IMR-90 (cell line): ENCODE measurements around the gene CLASP1. TPM values are rescaled to one million over a fixed set of nuclear protein-coding genes. Genes with fewer than 3 reads are reported as not detected.

Experiments
- CEBPB ChIP-seq: IDR thresholded peaks from 2 replicates; pipeline ENCODE4 v1.6.1; 2012; ENCODE audit warnings: low read depth, low read length, improper control_type of control experiment
- MXI1 ChIP-seq: IDR thresholded peaks from 2 replicates; pipeline ENCODE4 v1.6.1; 2012; ENCODE audit warnings: low read depth, mild to moderate bottlenecking, low read length, moderate library complexity, borderline replicate concordance
- RCOR1 ChIP-seq: IDR thresholded peaks from 2 replicates; pipeline ENCODE4 v1.6.1; 2012; ENCODE audit warnings: mild to moderate bottlenecking, low read length, improper control_type of control experiment; ENCODE audit not compliant: insufficient replicate concordance
- polyA plus RNA-seq, 3 experiments: library from polyadenylated mRNA; depleted of rRNA; stranded (reverse); fragments of >200 nt; gene quantifications; 2 replicates each; pipeline ENCODE4 v1.2.3, GENCODE V29; 2012; ENCODE audit warnings: low replicate concordance in 1 of 3
- total RNA-seq: library from RNA; depleted of rRNA; stranded (reverse); fragments of >200 nt; gene quantifications from 2 replicates; pipeline ENCODE4 v1.2.3, GENCODE V29; 2012

The CLASP1 gene
- total and polyA plus RNA-seq, 2 of the 4 experiments (the other 2 are of a cell fraction): 12.3 to 33.7 TPM

- TF ChIP-seq CEBPB (peak; percentile 86), RCOR1 (no peak), MXI1 (0 out of 2 replicates have a peak, but pooled peaks have one; percentile 21)
These were observed 52.8 kb downstream of the CLASP1 start (continued) for GRCh38 chr2:121596221-121597080.
